Neutrophil (primary cell): ENCODE results near the gene ADORA2B.

Experiments
- H3K27ac ChIP-seq: fragments of 200-600 bp; sonication (generic); 2 replicates; pipeline ENCODE4 v1.5.1; 2016; ENCODE audit warnings: mild to moderate bottlenecking, moderate library complexity
- H3K27me3 ChIP-seq: fragments of 200-600 bp; sonication (generic); 2 replicates; pipeline ENCODE4 v1.6.0; 2016; ENCODE audit warnings: mild to moderate bottlenecking
- H3K36me3 ChIP-seq: fragments of 200-600 bp; sonication (generic); 2 replicates; pipeline ENCODE4 v1.5.1; 2017
- H3K4me1 ChIP-seq, 2 experiments: fragments of 200-600 bp in 1 of 2; sonication (generic) in 1 of 2; 1 replicate in 1 of 2; 2 replicates in 1 of 2; pipeline versions ENCODE4 v1.5.1 to v1.6.1; 2013 to 2016; ENCODE audit warnings: low read depth in 1 of 2, low read length in 1 of 2, mild to moderate bottlenecking in 1 of 2, moderate library complexity in 1 of 2; ENCODE audit not compliant: control insufficient read depth in 1 of 2, insufficient read depth in 1 of 2
- H3K4me3 ChIP-seq, 2 experiments: fragments of 200-600 bp in 1 of 2; sonication (generic) in 1 of 2; 1 replicate in 1 of 2; 2 replicates in 1 of 2; pipeline ENCODE4 v1.5.1; 2013 to 2016; ENCODE audit warnings: low read depth in 1 of 2, low read length in 1 of 2, mild to moderate bottlenecking in 1 of 2, moderate library complexity in 1 of 2
- H3K9me3 ChIP-seq: fragments of 200-600 bp; sonication (generic); 2 replicates; pipeline ENCODE4 v1.5.1; 2016
- CTCF ChIP-seq: fragments of 200-600 bp; sonication (generic); IDR thresholded peaks from 2 replicates; pipeline ENCODE4 v1.5.1; 2016; ENCODE audit warnings: antibody characterized with exemption

Gene ADORA2B

GRCh38 chr17:15922586-15922985 is 22.3 kb upstream of the ADORA2B start:
- Histone ChIP-seq H3K27me3 (peaks cover 11% of the 10 kb centered on the region), H3K4me1 (peaks cover 6 to 7% of the 10 kb centered on the region in 2 experiments), H3K4me3 (no peak overlapping the region), H3K27ac (no peak overlapping the region), H3K9me3 (no peaks in the 10 kb centered on the region), H3K36me3 (no peaks in the 10 kb centered on the region)
- TF ChIP-seq CTCF, result no peak

GRCh38 chr17:15926039-15926740 is 18.7 kb upstream of the ADORA2B start:
- no peak overlapping the region for H3K4me3 ChIP-seq
- H3K27ac ChIP-seq, result no peak overlapping the region
- H3K27me3 ChIP-seq, result no peaks in the 10 kb centered on the region
- H3K36me3 ChIP-seq, result no peaks in the 10 kb centered on the region
- no peaks in the 10 kb centered on the region for H3K9me3 ChIP-seq
- peaks cover 22 to 23% of the 10 kb centered on the region in 2 experiments for H3K4me1 ChIP-seq
- no peak for TF ChIP-seq CTCF

- TF ChIP-seq CTCF, result no peak
- Histone ChIP-seq H3K4me1 (peaks cover 22 to 23% of the 10 kb centered on the region in 2 experiments), H3K27me3 (no peaks in the 10 kb centered on the region), H3K9me3 (no peaks in the 10 kb centered on the region), H3K27ac (peak overlapping the region; percentile 61), H3K36me3 (no peaks in the 10 kb centered on the region), H3K4me3 (peak overlapping the region; percentile 43 to 45)
Observed at GRCh38 chr17:15928286-15928785, 16.6 kb upstream of the ADORA2B start.

GRCh38 chr17:15929941-15930340 is 15.0 kb upstream of the ADORA2B start:
- Histone ChIP-seq H3K27me3 (no peaks in the 10 kb centered on the region), H3K4me3 (no peak overlapping the region), H3K36me3 (no peaks in the 10 kb centered on the region), H3K9me3 (no peaks in the 10 kb centered on the region), H3K4me1 (peaks cover 22 to 23% of the 10 kb centered on the region in 2 experiments), H3K27ac (no peak overlapping the region)
- no peak for TF ChIP-seq CTCF

DNA sequence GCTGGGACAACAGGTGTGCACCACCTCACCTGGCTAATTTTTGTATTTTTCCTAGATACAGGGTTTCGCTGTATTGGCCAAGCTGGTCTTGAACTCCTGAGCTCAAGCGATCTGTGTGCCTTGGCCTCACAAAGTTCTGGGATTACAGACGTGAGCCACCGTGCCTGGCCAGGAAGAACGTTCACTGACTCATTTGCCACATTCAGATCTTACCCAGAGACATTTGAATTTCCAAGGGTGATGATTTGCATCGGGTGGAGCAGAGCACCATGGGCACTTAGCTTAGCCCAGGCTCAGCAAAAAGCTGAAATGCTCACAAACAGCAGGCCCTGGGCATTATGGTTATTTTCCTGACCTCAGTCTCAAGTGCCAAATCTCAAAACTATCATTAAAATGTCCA is 14.5 kb upstream of the ADORA2B start:
- no peaks in the 10 kb centered on the region for H3K27me3 ChIP-seq
- TF ChIP-seq CTCF, result no peak
- no peak overlapping the region for H3K27ac ChIP-seq
- no peak overlapping the region for H3K4me3 ChIP-seq
- no peaks in the 10 kb centered on the region for H3K36me3 ChIP-seq
- peaks cover 22 to 23% of the 10 kb centered on the region in 2 experiments for H3K4me1 ChIP-seq
- no peaks in the 10 kb centered on the region for H3K9me3 ChIP-seq
